Fibroblast of villous mesenchyme (primary cell): ENCODE measurements around the gene RPL4. TPM values are rescaled to one million over a fixed set of nuclear protein-coding genes. Genes with fewer than 3 reads are reported as not detected.

Experiments
- DNase-seq: peaks from one replicate; pipeline ENCODE4 v3.0.0-alpha.2; 2010; ENCODE audit warnings: low read depth
- H3K4me3 ChIP-seq: 2 replicates; pipeline ENCODE4 v1.5.1; 2011; ENCODE audit warnings: low read depth, mild to moderate bottlenecking, low read length
- CTCF ChIP-seq: IDR thresholded peaks from 2 replicates; pipeline ENCODE4 v1.5.1; 2012; ENCODE audit warnings: low read depth, mild to moderate bottlenecking, low read length; ENCODE audit not compliant: insufficient read depth
- total RNA-seq: library from RNA; depleted of rRNA; stranded (reverse); fragments of >200 nt; gene quantifications from 2 replicates; pipeline ENCODE4 v1.2.3, GENCODE V29; 2012

The RPL4 gene
- total RNA-seq, 1 donor, result 2,415 TPM

DNA sequence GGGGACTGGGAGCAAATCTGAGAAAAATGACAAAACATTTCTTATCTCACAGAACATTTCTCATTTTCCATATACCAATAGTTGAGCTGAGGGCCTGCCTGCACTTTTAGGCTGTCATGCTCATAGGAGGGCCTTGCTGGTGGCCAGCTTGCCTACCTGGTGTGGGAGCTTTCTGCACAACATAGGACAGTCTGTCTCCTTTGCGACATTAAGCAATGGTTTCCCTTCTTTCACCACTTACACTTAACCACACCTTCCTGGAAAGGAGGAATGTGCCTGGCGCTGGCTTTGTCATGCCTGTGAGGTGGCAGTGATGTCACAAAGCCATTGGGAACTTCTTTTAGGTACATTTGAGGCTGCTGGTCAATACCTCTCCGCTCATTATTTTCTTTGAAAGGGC is 12.8 kb downstream of the RPL4 start:
- H3K4me3 ChIP-seq, result no peak overlapping the region
- DNase-seq, result no peak
- no peak for TF ChIP-seq CTCF

DNA sequence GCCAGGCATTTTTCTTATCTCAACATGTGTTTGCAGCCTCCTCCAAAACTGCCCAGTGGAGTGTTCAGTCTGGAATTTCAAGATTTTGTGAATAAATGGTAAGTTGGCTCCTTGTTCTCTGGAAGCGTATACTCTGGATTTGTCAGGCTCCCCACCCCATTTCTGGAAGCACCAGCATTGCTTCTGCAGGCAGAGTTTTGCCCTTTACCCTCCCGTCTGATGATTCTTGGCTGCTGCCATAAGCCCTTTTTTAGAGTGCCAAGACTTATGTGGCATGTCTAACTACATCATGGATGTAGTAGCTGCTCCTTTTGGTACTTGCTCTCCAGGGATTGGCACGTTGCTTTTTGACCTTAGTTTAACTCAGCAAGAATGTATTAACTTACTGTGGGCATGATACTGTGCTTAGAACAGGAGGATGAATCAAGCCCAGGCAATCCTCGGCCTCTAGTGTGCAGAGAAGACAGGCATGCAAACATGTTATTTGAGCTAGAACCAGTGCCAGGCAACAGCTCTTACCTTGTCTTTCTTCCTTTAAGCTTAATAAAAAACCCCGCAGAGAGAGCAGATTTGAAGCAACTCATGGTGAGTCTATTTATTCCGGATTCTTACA is 15.4 kb downstream of the RPL4 start:
- no peak for DNase-seq
- TF ChIP-seq CTCF, result no peak
- no peak overlapping the region for H3K4me3 ChIP-seq

- no peak for DNase-seq
- H3K4me3 ChIP-seq, result no peak overlapping the region
- TF ChIP-seq CTCF, result no peak
These were observed 16.1 kb downstream of the RPL4 start for GRCh38 chr15:66488525-66488924.

- no peak for DNase-seq
- no peak overlapping the region for H3K4me3 ChIP-seq
- TF ChIP-seq CTCF, result no peak
These were observed 17.8 kb downstream of the RPL4 start for GRCh38 chr15:66486887-66487286.

GRCh38 chr15:66484539-66485112 is 20.0 kb downstream of the RPL4 start:
- no peak for TF ChIP-seq CTCF
- no peak for DNase-seq
- no peak overlapping the region for H3K4me3 ChIP-seq

GRCh38 chr15:66483131-66483566 is 21.5 kb downstream of the RPL4 start:
- DNase-seq, result peak; percentile 80
- TF ChIP-seq CTCF, result no peak
- no peak overlapping the region for H3K4me3 ChIP-seq

GRCh38 chr15:66482539-66482938 is 22.1 kb downstream of the RPL4 start:
- no peak overlapping the region for H3K4me3 ChIP-seq
- no peak for DNase-seq
- TF ChIP-seq CTCF, result no peak
